M059J (cell line): ENCODE measurements around the gene MMP19. TPM values are rescaled to one million over a fixed set of nuclear protein-coding genes. Genes with fewer than 3 reads are reported as not detected.

ENCODE experiments used
- DNase-seq: peaks from one replicate; pipeline ENCODE4 v3.0.0-alpha.2; 2012; ENCODE audit warnings: low read depth
- total RNA-seq: library from RNA; depleted of rRNA; stranded (reverse); fragments of >200 nt; shearing (Covaris generic); gene quantifications from 2 replicates; pipeline ENCODE4 v1.2.3, GENCODE V29; 2014; rRNA removed

Gene MMP19
- total RNA-seq, 1 experiment from 2014 or later: 1.5 TPM

DNA sequence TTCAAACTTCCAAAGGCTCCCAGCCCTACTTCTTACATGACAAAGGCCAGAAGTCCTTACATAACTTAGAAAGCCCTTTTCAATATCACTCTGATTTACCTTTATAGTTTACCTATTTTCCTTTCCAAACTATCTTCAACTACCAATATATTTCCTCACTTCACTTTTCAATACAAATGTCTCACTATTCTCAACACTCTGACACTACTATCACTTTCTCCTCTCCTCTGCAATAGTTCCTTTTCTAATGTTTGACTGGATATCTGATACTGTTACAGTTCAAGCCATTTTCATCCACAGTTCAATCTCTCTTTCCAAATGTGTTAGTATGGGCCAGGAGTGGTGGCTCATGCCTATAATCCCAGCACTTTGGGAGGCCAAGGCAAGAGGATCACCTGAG is 28.5 kb downstream of the MMP19 start:
- DNase-seq: no peak

- DNase-seq: no peak
Observed at GRCh38 chr12:55812088-55812487, 30.6 kb downstream of the MMP19 start.

GRCh38 chr12:55809274-55809673 is 33.5 kb downstream of the MMP19 start:
- no peak for DNase-seq

- no peak for DNase-seq
Observed at GRCh38 chr12:55806982-55807381, 35.8 kb downstream of the MMP19 start.

GRCh38 chr12:55797550-55797949 is 45.2 kb downstream of the MMP19 start:
- no peak for DNase-seq

- DNase-seq: peak; percentile 32
Observed at GRCh38 chr12:55797068-55797467, 45.7 kb downstream of the MMP19 start.

GRCh38 chr12:55795950-55796349 is 46.8 kb downstream of the MMP19 start:
- DNase-seq: no peak

GRCh38 chr12:55789893-55790292 is 52.8 kb downstream of the MMP19 start:
- DNase-seq: no peak

GRCh38 chr12:55789171-55789570 is 53.6 kb downstream of the MMP19 start:
- no peak for DNase-seq

DNA sequence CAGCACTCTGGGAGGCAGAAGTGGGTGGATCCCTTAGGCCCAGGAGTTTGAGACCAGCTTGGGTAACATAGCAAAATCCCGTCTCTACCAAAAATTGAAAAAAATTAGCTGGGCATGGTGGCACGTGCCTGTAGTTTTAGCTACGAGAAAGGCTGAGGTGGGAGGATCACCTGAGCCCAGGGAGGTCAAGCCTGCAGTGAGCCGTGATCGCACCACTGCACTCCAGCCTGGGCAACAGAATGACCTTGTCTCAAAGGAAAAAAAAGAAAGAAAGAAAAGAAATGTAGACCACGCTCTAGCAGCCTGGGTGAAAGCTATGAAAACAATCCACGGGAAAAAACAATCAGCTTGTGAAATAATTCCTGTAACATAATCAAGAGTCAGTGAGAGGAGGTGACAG is 54.2 kb downstream of the MMP19 start:
- no peak for DNase-seq

Other genes starting within 250 kb of the MMP19 start
- not detected in 2 replicates for gene OR10P1, start 206.0 kb downstream of the MMP19 start, total RNA-seq
- 4.2 and 7.9 TPM in 2 replicates for gene ITGA7, start 135.0 kb downstream of the MMP19 start, total RNA-seq
- gene BLOC1S1, start 126.9 kb downstream of the MMP19 start, total RNA-seq: 115 and 120 TPM in 2 replicates
- 2.0 and 3.2 TPM in 2 replicates for gene RDH5, start 122.5 kb downstream of the MMP19 start, total RNA-seq
- gene CD63, start 113.9 kb downstream of the MMP19 start, total RNA-seq: 1,074 and 1,218 TPM in 2 replicates
- gene GDF11, start 99.8 kb downstream of the MMP19 start, total RNA-seq: 3.9 and 7.1 TPM in 2 replicates
- gene SARNP, start 25.2 kb downstream of the MMP19 start, total RNA-seq: 144 and 154 TPM in 2 replicates
- 22.5 and 48.2 TPM in 2 replicates for gene ORMDL2, start 24.9 kb downstream of the MMP19 start, total RNA-seq
- 34.5 and 42.3 TPM in 2 replicates for gene DNAJC14, start 13.3 kb downstream of the MMP19 start, total RNA-seq
- 26.8 and 28.0 TPM in 2 replicates for gene PYM1, start 85.0 kb upstream of the MMP19 start, total RNA-seq
- 21.7 and 31.3 TPM in 2 replicates for gene DGKA, start 88.2 kb upstream of the MMP19 start, total RNA-seq
- gene PMEL, start 123.1 kb upstream of the MMP19 start, total RNA-seq: 0.54 and 0.69 TPM in 2 replicates
- 112 and 148 TPM in 2 replicates for gene CDK2, start 123.9 kb upstream of the MMP19 start, total RNA-seq
- 58.1 and 71.3 TPM in 2 replicates for gene RAB5B, start 131.1 kb upstream of the MMP19 start, total RNA-seq
- 9.7 and 17.0 TPM in 2 replicates for gene SUOX, start 154.3 kb upstream of the MMP19 start, total RNA-seq
- gene IKZF4, start 178.1 kb upstream of the MMP19 start, total RNA-seq: 0.57 and 1.2 TPM in 2 replicates
- gene RPS26, start 199.0 kb upstream of the MMP19 start, total RNA-seq: 1,969 and 2,525 TPM in 2 replicates
- gene ERBB3, start 237.2 kb upstream of the MMP19 start, total RNA-seq: 0.37 TPM in 1 of 2 replicates, not detected in the other